Right renal pelvis (tissue), 4 donors: ENCODE results near the gene RGS2. TPM values are rescaled to one million over a fixed set of nuclear protein-coding genes. Genes with fewer than 3 reads are reported as not detected.
A peak's percentile ranks its signal among the peaks of the same experiment; 100 is the strongest.

ENCODE experiments used
- DNase-seq, 4 donors: peaks; one replicate each; pipeline ENCODE4 v3.0.0-alpha.2; 2013; ENCODE audit warnings: low read depth in 4 of 4, low spot score in 3 of 4, missing footprints in 1 of 4
- polyA plus RNA-seq, 4 donors: library from polyadenylated mRNA; unstranded; fragments of 120-200 nt; gene quantifications; one replicate each; pipeline ENCODE4 v1.2.1, GENCODE V29; 2013; ENCODE audit not compliant: insufficient read length in 4 of 4

Gene RGS2
- polyA plus RNA-seq, 4 donors = 35.4 to 40.7 (median 35.9) TPM

- no peak for DNase-seq
These were observed 14.1 kb upstream of the RGS2 start for GRCh38 chr1:192794768-192795035.

DNA sequence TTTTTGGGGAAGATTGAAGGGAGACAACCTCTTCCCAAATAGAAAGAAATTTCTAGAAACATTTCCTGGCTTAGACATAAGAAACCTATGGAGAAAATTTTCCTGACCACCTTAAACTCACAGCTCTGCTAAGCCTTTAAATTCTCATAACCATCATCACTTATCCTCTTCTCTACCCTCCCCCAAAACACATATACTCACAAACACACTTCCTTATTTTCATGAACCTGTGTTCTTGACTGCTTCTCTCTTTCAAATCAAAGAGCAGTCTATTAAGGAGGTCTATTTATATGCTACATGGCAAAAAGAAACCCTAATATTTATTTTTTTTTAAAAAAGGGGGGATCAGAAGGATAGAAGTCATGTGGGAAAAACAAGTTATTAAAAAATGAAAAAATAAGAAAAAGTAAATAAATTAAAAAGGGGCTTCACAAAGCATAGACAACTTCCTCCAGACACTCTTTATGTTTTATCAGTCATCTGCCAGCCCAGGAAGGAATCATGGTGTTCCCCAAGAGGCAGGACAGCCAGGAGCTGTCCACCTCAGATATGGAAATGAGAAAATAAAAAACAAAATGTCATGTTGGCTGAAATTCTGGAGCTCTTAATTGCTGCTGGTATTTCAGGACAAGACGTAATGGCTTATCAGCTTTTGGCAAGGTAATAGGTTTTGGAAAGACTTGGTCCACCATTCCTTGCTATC, 12.8 kb upstream of the RGS2 start:
- DNase-seq = no peak

DNA sequence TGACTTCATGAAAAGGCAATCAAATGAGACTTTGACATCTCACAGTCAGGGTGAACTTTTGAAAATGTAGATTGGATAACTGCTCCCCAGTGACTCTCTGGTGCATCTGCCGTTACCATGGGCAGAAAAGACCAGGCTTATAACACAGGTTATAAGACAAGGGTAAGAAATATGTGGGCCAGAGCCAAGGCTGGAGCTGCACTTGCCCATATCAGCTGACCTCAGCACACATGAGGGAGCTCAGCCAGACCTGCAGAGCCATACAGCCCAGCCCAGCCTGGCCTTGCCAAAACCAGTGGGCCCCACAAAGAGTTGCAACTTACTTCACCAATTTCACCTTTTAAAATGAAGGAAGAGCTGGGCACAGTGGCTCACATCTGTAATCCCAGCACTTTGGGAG, 11.7 kb upstream of the RGS2 start:
- DNase-seq = no peak

- DNase-seq = no peak
These were observed 10.9 kb upstream of the RGS2 start for GRCh38 chr1:192797891-192798290.

GRCh38 chr1:192801451-192801850, 7.4 kb upstream of the RGS2 start:
- no peak for DNase-seq

- DNase-seq = no peak
These were observed 6.4 kb upstream of the RGS2 start for GRCh38 chr1:192802406-192802805.

GRCh38 chr1:192803501-192803900, 5.3 kb upstream of the RGS2 start:
- DNase-seq = no peak

DNA sequence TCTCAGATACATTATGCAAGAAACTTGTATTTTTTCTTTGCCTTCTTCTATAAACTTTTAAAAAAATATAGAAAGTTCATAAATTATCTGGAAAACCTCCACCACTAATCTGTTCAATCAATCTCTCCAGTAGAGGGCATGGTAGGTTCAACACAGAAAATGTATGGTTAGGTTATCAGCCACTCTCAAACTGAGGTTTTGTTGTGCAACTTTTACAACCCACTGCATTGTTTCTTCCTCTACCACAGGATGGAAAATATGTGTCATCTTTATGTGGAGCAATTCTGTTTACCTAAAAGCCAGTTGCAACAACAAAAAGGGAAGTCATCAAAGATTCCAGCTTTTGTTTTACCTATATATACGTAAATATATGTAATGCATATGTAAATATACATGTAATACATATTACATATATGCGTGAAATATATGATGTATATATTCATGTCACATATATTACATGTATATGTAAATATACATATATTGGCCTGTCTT, 3.0 kb upstream of the RGS2 start:
- peak in 1 of 4 donors; percentile 20 for DNase-seq

DNA sequence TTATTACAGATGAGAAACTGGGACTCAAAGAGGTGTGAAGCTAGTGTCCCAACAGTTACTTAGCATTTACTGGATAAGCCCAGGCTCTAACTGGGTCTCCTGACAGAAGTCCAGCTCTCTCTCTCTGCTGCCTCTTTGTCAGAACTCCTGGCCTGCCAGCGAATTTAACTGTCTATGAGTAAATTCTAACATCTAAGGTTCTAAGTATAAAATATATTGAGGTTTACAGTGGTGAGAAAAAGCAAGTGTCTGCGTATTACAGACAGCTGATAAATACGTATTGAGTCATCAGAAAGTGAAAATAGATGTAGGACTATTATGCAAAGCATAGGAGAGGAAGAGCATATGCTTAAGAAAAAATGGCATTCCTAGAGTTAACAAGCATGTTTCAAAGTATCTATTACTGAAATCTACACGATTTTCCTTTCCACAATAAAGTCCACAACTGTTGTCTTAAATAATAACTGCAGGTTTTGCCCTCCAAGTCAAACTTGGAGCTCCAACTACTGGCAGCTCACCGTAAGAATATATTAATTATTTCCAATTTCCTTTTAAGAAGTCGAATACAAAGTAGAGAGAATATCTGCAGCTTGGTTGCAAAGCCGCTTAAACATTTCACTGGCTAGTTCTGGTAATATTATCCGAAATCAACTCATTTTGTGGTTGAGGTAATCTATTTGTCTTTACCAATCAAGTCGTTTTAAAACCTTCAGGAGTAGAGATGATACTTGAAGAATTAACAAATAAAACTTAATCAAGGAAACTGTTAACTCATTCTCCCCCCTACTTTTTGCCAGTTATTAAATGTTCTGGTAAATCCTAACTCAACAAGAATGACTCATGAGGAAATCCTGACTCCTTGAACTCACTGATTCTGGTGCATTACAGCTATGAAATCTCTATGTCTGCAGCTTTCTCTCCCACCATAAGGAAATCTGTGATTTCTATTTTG, 1.4 kb upstream of the RGS2 start:
- peak in 1 of 4 donors; percentile 1 for DNase-seq

DNA sequence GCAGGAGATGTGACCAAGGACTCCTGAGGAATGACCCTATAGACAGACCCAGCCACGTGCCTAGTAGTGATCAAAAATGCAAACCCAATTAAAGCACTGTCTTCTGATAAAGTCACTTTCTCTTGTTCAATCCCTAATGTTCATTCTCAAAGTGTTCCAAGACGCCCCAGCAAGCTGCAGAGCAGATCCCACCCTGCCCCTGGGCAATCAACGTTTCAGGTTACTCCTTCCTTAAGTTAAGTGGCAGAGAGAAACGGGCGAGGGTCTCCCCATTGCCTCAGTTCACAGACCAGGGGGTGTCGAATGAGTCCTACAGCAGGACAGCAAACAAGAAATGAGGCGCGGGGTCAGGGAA, 699 bp upstream of the RGS2 start:
- DNase-seq = peak in 2 of 4 donors; percentile 14 to 38

GRCh38 chr1:192809307-192810252, 741 bp downstream of the RGS2 start:
- peak in 1 of 4 donors; percentile 35 for DNase-seq

- peak in 2 of 4 donors; percentile 32 to 53 for DNase-seq
These were observed 1.5 kb downstream of the RGS2 start for GRCh38 chr1:192810253-192810880.

DNA sequence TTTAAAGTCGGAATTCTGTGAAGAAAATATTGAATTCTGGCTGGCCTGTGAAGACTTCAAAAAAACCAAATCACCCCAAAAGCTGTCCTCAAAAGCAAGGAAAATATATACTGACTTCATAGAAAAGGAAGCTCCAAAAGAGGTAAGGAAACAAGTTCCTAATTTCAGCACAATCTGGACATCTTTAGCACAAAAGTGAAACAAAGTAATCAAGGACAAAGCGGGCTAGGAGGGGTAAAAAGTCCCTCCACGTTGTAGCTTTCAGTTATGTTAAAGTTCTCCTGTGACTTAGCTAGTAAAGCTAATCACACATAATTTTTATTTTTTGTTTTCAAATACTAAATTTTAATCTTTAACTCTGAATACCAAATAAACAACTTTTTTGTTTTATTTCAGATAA, 2.2 kb downstream of the RGS2 start:
- DNase-seq = no peak

- DNase-seq = no peak
These were observed 2.9 kb downstream of the RGS2 start for GRCh38 chr1:192811594-192812239.

GRCh38 chr1:192812420-192813209, 3.8 kb downstream of the RGS2 start:
- DNase-seq = no peak

- DNase-seq = no peak
These were observed 6.0 kb downstream of the RGS2 start for GRCh38 chr1:192814805-192815204.

GRCh38 chr1:192817246-192817645, 8.4 kb downstream of the RGS2 start:
- no peak for DNase-seq

DNA sequence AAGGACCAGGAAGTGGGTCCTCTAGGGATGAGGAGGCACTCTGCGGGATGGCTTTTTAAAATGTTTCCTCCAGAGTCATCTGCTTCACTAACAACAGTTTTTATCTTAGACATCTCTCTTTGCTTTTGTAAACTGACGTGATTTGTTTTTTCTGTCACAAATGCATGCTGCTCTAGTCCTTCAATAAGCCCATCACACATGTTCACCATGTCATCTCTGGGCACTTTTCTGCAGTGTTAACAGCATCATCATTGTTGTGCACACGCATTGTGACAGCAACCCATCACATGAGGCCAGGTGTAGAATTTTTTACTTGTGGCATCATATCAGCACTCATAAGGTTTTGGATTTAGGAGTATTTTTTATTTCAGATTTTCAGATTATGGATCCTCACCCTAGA, 12.5 kb downstream of the RGS2 start:
- DNase-seq = no peak

- no peak for DNase-seq
These were observed 15.7 kb downstream of the RGS2 start for GRCh38 chr1:192824511-192824910.
